SK-N-SH treated with all-trans-retinoic acid at 6 μM for 48 hours (cell line): ENCODE results near the gene CHKB.

Source experiments
- ATAC-seq: fragments of 200-7000 bp; cut with Tn5 transposase; 3 replicates; pipeline ENCODE4 v1.9.1; 2020; ENCODE audit warnings: mild to moderate bottlenecking, moderate library complexity
- ARNTL ChIP-seq: fragments of 450-650 bp; formaldehyde crosslinking; IDR thresholded peaks from 2 replicates; pipeline ENCODE4 v1.5.0; 2020; ENCODE audit warnings: low read depth, mild to moderate bottlenecking, moderate library complexity, borderline replicate concordance
- BACH2 ChIP-seq: fragments of 250-450 bp; sonication (Bioruptor Pico); IDR thresholded peaks from 2 replicates; pipeline ENCODE4 v1.9.0; 2021; ENCODE audit warnings: mild to moderate bottlenecking, borderline replicate concordance
- CSDC2 ChIP-seq: fragments of 250-450 bp; sonication (Bioruptor Pico); IDR thresholded peaks from 2 replicates; pipeline ENCODE4 v1.5.0; 2020; ENCODE audit warnings: mild to moderate bottlenecking, moderate library complexity
- GLIS3 ChIP-seq: fragments of 250-450 bp; sonication (Bioruptor Pico); IDR thresholded peaks from 2 replicates; pipeline ENCODE4 v1.5.0; 2020; ENCODE audit warnings: mild to moderate bottlenecking, moderate library complexity
- ISL1 ChIP-seq: fragments of 250-450 bp; sonication (Bioruptor Pico); IDR thresholded peaks from 2 replicates; pipeline ENCODE4 v2.1.2; 2022; ENCODE audit warnings: mild to moderate bottlenecking, moderate library complexity
- OSR1 ChIP-seq: fragments of 250-450 bp; sonication (Bioruptor Pico); IDR thresholded peaks from 2 replicates; pipeline ENCODE4 v1.8.0; 2022; ENCODE audit warnings: moderate library complexity, mild to moderate bottlenecking, inconsistent platforms
- PPARA ChIP-seq: fragments of 250-450 bp; sonication (Bioruptor Pico); IDR thresholded peaks from 2 replicates; pipeline ENCODE4 v1.5.0; 2020; ENCODE audit warnings: mild to moderate bottlenecking, borderline replicate concordance
- RARB ChIP-seq: fragments of 250-450 bp; sonication (Bioruptor Pico); IDR thresholded peaks from 2 replicates; pipeline ENCODE4 v1.8.0; 2021; ENCODE audit warnings: mild to moderate bottlenecking, moderate library complexity
- SNAI2 ChIP-seq: fragments of 250-450 bp; sonication (Bioruptor Pico); IDR thresholded peaks from 2 replicates; pipeline ENCODE4 v1.5.0; 2020; ENCODE audit warnings: mild to moderate bottlenecking, moderate library complexity
- TCF4 ChIP-seq: fragments of 250-450 bp; sonication (Bioruptor Pico); IDR thresholded peaks from 2 replicates; pipeline ENCODE4 v1.8.0; 2021; ENCODE audit warnings: mild to moderate bottlenecking, moderate library complexity, borderline replicate concordance
- ZC3H10 ChIP-seq: fragments of 250-450 bp; sonication (Bioruptor Pico); IDR thresholded peaks from 2 replicates; pipeline ENCODE4 v1.5.1; 2021; ENCODE audit warnings: mild to moderate bottlenecking, moderate library complexity
- ZFP3 ChIP-seq: fragments of 250-450 bp; sonication (Bioruptor Pico); IDR thresholded peaks from 2 replicates; pipeline ENCODE4 v1.5.0; 2020; ENCODE audit warnings: mild to moderate bottlenecking, moderate library complexity
- ZFP30 ChIP-seq: fragments of 450-650 bp; formaldehyde crosslinking; IDR thresholded peaks from 2 replicates; pipeline ENCODE4 v1.5.0; 2022; ENCODE audit warnings: mild to moderate bottlenecking, moderate library complexity
- ZNF565 ChIP-seq: fragments of 450-650 bp; formaldehyde crosslinking; conservative IDR thresholded peaks from 2 replicates; pipeline ENCODE4 v1.5.0; 2020; ENCODE audit warnings: low read depth, mild to moderate bottlenecking, moderate library complexity
- ZNF70 ChIP-seq: fragments of 450-650 bp; formaldehyde crosslinking; IDR thresholded peaks from 2 replicates; pipeline ENCODE4 v1.5.0; 2020; ENCODE audit warnings: mild to moderate bottlenecking, moderate library complexity
- ZNF8 ChIP-seq: fragments of 450-650 bp; formaldehyde crosslinking; IDR thresholded peaks from 2 replicates; pipeline ENCODE4 v1.5.0; 2020; ENCODE audit warnings: mild to moderate bottlenecking, moderate library complexity
- TF ChIP-seq, protein P1 (sequence below): fragments of 250-450 bp; sonication (Bioruptor Pico); IDR thresholded peaks from 2 replicates; pipeline ENCODE4 v1.8.0; 2020; ENCODE audit warnings: mild to moderate bottlenecking, moderate library complexity, borderline replicate concordance
- TF ChIP-seq, protein P2 (sequence below): fragments of 250-450 bp; sonication (Bioruptor Pico); IDR thresholded peaks from 2 replicates; pipeline ENCODE4 v1.5.1; 2020; ENCODE audit warnings: low read depth, mild to moderate bottlenecking, moderate library complexity
- TF ChIP-seq, protein P3 (sequence below): fragments of 250-450 bp; sonication (Bioruptor Pico); IDR thresholded peaks from 2 replicates; pipeline ENCODE4 v1.5.0; 2020; ENCODE audit warnings: mild to moderate bottlenecking, moderate library complexity
- TF ChIP-seq, protein P4 (sequence below): fragments of 250-450 bp; sonication (Bioruptor Pico); IDR thresholded peaks from 2 replicates; pipeline ENCODE4 v1.8.0; 2021; ENCODE audit warnings: low read depth, mild to moderate bottlenecking, moderate library complexity, borderline replicate concordance

Gene CHKB

DNA sequence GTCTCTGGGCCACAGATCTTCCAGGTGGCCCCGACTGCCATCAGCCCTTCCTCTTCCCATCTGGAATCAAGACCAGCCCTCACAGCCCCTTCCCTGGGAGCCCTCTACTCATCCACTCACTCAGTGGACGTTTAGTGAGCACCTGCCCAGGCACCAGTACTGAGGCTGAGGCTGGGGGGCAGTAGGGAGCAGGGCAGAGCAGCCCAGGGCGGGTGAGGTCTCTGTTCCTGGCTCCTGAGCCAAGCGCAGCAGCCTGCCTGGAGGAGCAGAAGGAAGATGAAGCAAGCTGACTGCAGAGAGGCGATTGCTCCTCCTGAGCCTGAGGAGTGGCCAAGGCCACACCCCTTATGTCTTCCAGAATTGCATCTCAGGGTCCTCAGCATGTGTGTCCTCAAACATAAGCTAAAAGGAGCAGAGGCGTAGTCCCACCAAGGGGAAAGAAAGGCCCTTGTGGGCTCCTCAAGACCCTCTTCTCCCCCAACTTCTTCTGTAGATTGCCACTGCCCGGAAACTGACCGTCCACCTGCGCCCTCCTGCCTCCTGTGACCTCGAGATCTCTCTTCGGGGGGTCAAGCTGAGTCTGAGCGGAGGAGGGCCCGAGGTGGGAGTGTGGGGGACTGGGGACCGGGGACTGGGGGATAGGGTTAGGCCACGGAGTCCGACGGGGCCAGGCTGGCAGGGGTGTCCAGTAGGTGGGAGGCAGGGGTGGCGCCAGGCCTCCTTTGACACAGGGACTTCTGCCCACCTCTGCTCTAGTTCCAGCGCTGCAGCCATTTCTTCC, 23.7 kb upstream of the CHKB start:
- ATAC-seq = no peak
- TF ChIP-seq ZC3H10 (CRISPR knock-in tag) = no peak

DNA sequence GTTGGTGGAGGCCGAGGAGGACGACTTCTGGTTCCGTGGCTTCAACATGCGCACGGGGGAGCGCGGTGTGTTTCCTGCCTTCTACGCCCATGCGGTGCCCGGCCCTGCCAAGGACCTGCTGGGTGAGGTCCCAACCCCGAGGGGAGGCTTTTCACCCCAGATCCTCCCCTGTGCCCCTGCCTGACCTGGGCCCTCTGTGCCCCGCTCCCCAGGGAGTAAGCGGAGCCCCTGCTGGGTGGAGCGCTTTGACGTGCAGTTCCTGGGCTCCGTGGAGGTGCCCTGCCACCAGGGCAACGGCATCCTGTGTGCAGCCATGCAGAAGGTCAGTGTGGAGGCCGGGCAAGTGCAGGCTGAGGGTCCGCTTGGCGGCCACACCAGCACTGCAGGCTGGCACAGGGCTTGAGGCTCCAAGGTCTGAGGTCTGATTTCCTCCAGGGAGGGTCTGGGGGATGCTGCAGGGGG, 23.0 kb upstream of the CHKB start:
- no peak for ATAC-seq
- TF ChIP-seq ISL1 (CRISPR knock-in tag) = no peak
- TF ChIP-seq ZFP30 (CRISPR knock-in tag) = no peak
- no peak for TF ChIP-seq RARB
- TF ChIP-seq SNAI2 (CRISPR knock-in tag) = no peak
- TF ChIP-seq, protein P1, sequence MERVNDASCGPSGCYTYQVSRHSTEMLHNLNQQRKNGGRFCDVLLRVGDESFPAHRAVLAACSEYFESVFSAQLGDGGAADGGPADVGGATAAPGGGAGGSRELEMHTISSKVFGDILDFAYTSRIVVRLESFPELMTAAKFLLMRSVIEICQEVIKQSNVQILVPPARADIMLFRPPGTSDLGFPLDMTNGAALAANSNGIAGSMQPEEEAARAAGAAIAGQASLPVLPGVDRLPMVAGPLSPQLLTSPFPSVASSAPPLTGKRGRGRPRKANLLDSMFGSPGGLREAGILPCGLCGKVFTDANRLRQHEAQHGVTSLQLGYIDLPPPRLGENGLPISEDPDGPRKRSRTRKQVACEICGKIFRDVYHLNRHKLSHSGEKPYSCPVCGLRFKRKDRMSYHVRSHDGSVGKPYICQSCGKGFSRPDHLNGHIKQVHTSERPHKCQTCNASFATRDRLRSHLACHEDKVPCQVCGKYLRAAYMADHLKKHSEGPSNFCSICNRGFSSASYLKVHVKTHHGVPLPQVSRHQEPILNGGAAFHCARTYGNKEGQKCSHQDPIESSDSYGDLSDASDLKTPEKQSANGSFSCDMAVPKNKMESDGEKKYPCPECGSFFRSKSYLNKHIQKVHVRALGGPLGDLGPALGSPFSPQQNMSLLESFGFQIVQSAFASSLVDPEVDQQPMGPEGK (CRISPR knock-in tag) = no peak
- TF ChIP-seq, protein P2, sequence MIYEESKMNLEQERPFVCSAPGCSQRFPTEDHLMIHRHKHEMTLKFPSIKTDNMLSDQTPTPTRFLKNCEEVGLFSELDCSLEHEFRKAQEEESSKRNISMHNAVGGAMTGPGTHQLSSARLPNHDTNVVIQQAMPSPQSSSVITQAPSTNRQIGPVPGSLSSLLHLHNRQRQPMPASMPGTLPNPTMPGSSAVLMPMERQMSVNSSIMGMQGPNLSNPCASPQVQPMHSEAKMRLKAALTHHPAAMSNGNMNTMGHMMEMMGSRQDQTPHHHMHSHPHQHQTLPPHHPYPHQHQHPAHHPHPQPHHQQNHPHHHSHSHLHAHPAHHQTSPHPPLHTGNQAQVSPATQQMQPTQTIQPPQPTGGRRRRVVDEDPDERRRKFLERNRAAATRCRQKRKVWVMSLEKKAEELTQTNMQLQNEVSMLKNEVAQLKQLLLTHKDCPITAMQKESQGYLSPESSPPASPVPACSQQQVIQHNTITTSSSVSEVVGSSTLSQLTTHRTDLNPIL (CRISPR knock-in tag) = no peak
- TF ChIP-seq ZNF70 (CRISPR knock-in tag) = no peak
- TF ChIP-seq, protein P3, sequence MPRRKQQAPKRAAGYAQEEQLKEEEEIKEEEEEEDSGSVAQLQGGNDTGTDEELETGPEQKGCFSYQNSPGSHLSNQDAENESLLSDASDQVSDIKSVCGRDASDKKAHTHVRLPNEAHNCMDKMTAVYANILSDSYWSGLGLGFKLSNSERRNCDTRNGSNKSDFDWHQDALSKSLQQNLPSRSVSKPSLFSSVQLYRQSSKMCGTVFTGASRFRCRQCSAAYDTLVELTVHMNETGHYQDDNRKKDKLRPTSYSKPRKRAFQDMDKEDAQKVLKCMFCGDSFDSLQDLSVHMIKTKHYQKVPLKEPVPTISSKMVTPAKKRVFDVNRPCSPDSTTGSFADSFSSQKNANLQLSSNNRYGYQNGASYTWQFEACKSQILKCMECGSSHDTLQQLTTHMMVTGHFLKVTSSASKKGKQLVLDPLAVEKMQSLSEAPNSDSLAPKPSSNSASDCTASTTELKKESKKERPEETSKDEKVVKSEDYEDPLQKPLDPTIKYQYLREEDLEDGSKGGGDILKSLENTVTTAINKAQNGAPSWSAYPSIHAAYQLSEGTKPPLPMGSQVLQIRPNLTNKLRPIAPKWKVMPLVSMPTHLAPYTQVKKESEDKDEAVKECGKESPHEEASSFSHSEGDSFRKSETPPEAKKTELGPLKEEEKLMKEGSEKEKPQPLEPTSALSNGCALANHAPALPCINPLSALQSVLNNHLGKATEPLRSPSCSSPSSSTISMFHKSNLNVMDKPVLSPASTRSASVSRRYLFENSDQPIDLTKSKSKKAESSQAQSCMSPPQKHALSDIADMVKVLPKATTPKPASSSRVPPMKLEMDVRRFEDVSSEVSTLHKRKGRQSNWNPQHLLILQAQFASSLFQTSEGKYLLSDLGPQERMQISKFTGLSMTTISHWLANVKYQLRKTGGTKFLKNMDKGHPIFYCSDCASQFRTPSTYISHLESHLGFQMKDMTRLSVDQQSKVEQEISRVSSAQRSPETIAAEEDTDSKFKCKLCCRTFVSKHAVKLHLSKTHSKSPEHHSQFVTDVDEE (CRISPR knock-in tag) = no peak
- no peak for TF ChIP-seq CSDC2 (CRISPR knock-in tag)
- TF ChIP-seq GLIS3 (CRISPR knock-in tag) = no peak
- TF ChIP-seq BACH2 = no peak
- TF ChIP-seq PPARA (CRISPR knock-in tag) = no peak
- TF ChIP-seq ZNF565 = no peak

DNA sequence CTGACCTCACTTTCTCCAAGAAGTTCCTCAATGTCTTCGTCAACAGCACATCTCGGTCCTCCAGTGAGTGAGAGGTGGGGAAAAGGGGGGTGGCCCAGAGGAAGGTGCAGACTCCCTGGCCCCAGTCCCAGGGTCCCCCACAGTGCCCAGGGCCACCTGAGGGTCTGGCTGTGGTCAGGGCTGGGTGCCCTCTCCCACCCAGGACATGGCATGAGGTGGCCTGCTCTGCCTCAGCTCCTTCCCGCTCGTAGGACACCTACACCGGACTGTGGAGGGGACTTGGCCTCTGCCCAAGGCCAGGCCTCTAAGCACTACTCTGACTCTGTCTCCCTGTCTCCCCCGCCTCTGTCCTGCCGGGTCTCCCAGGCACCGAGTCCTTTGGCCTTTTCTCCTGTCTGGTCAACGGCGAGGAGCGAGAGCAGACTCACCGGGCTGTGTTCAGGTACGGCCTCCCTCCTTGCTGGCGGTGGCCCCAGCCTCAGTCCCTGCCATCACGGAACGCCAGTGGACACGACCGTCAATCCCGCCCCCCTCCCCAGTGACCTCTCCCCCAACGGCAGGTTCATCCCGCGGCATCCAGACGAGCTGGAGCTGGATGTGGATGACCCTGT, 22.5 kb upstream of the CHKB start:
- TF ChIP-seq TCF4 (CRISPR knock-in tag) (no peak), ZFP30 (CRISPR knock-in tag) (no peak), ZNF565 (no peak), ZFP3 (CRISPR knock-in tag) (no peak), ZC3H10 (CRISPR knock-in tag) (no peak), SNAI2 (CRISPR knock-in tag) (no peak)
- TF ChIP-seq, protein P4, sequence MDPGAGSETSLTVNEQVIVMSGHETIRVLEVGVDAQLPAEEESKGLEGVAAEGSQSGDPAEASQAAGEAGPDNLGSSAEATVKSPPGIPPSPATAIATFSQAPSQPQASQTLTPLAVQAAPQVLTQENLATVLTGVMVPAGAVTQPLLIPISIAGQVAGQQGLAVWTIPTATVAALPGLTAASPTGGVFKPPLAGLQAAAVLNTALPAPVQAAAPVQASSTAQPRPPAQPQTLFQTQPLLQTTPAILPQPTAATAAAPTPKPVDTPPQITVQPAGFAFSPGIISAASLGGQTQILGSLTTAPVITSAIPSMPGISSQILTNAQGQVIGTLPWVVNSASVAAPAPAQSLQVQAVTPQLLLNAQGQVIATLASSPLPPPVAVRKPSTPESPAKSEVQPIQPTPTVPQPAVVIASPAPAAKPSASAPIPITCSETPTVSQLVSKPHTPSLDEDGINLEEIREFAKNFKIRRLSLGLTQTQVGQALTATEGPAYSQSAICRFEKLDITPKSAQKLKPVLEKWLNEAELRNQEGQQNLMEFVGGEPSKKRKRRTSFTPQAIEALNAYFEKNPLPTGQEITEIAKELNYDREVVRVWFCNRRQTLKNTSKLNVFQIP = no peak
- no peak for ATAC-seq

DNA sequence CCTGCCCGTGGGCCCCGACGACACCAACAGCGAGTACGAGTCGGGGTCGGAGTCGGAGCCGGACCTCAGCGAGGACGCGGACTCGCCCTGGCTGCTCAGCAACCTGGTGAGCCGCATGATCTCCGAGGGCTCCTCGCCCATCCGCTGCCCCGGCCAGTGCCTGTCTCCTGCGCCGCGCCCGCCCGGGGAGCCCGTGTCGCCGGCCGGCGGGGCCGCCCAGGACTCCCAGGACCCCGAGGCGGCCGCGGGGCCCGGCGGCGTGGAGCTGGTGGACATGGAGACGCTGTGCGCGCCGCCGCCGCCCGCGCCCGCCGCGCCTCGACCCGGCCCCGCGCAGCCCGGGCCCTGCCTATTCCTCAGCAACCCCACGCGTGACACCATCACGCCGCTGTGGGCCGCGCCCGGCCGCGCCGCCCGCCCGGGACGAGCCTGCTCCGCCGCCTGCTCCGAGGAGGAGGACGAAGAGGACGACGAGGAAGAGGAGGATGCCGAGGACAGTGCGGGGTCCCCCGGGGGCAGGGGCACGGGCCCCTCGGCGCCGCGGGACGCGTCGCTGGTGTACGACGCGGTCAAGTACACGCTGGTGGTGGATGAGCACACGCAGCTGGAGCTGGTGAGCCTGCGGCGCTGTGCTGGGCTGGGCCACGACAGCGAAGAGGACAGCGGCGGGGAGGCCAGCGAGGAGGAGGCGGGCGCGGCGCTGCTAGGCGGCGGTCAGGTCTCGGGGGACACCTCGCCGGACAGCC, 21.8 kb upstream of the CHKB start:
- TF ChIP-seq, protein P2 (CRISPR knock-in tag) = no peak
- TF ChIP-seq BACH2 (no peak), OSR1 (CRISPR knock-in tag) (no peak), ZNF70 (CRISPR knock-in tag) (no peak), CSDC2 (CRISPR knock-in tag) (no peak), RARB (no peak), ZC3H10 (CRISPR knock-in tag) (no peak), SNAI2 (CRISPR knock-in tag) (no peak), TCF4 (CRISPR knock-in tag) (no peak), ARNTL (no peak), ZNF8 (CRISPR knock-in tag) (no peak)
- TF ChIP-seq, protein P1 (CRISPR knock-in tag) = no peak
- ATAC-seq = no peak
